GM18520 (cell line): ENCODE results near the gene CEP85.

ENCODE experiments used
- ATAC-seq: cut with Tn5 transposase; IDR thresholded peaks from one replicate; pipeline ENCODE4 v1.9.1; 2021; ENCODE audit not compliant: unreplicated experiment

Gene CEP85

DNA sequence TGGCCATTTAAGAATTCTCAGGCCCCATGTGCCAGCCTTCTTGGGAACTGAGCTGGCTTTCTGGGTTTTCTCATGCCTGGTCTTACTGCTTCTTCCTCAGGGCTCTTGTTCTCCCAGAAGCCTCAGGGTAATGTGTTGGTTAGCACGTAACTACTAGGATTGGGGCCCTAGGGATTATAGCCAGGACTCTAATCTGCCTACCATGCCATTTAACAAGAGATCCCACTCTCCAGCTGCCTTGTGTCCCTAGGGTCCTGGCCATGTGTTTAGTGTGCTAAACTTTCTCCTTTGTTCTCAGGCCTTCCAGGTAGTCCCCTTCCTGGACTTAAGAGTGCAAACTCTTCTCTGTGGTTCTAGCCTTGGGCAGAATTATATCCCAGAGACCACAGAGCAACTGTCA is 43.7 kb downstream of the CEP85 start:
- ATAC-seq = no peak

DNA sequence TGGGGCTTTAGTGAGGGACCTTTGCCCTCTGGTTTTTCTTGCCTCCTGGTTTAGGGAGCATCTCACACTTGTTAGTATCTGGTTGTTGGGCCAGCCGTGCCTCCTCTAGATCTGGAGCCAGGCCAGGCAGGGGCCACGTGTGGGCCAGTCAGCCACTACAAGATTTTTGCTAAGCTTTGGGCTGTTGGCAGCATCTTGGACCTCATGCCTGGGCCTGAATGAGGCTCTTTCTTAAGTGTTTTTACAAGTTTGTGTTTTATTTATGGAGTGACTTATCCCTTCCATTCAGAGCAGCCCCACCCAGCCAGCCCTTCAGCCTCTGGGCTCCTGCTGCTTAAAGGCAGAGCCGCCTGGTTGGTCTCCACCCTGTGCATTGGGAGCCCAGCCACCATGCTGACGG is 44.3 kb downstream of the CEP85 start:
- no peak for ATAC-seq

DNA sequence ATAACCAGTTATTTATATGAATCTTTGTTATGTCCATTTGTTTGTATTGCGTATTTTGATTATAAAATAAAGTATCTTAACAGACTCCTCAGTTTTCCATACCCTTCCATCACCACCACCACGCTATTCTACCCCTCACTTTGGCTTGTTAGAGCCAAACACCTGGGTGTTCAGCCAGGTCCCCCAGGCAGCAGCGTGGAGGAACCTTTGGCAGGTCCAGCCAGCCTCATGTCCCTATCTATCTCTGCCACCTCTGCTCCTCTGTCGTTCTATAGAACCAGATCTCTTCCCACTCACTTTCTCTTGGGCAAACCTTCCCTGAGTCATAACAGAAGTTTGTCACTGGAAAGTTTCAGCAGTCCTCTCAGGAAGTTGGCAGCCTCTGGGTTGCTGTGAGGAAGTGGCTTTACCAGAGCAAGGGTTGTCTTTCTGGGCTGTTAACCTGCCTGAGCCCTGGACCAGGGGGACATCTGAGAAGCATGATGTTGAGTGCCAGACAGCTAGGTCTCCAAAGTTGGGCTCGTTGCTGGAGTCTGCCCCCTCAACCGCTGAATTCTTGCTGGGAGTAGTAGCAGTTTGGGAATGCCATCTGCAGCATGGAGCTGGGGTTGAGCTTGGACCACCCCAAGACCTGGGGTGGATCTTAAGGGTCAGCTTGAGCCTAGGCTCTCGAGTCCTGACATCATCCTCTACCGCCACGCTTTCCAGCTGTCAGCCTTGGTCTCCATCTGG is 44.9 kb downstream of the CEP85 start:
- no peak for ATAC-seq

DNA sequence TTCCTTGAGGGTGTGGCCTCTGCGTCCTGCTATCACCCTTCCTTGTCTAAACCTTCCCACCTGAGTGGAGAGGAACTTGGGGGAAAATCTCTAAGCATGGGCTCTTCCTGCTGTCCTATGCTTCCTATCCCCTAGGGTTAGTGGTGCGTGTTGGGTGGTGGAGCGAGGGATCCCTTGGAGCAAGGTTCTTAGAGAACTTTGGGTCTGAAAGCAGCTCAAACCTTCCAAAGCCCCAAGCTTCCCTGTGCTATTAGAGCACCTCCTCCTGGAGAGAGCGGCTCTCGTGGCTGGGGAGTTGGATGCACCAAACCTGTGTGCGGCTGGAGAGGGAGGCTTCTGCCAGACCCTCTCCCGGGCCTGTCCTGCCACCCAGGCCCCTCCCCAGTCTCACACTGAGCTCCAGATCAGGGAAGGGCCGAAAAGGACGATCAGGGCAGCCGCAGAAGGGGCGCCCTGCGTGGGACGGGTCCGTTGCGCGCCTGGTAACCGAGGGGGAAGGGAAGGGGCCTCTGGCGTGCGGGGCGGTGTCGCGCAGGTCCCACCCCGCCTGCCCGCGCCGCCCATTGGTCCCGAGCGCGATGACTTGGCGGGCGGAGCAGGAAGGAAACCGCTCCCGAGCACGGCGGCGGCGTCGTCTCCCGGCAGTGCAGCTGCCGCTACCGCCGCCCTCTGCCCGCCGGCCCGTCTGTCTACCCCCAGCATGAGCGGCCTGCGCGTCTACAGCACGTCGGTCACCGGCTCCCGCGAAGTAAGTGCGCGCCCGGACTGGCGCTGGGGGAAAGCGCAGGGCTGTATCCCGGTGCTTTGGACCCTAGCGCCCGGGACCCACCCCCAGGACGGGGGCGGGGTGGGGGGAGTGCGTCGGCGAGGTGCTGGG is 45.7 kb downstream of the CEP85 start, which contains the start of gene SH3BGRL3:
SH3BGRL3 (plus strand) TSS at position 631 of the 877 bp plus-strand sequence; CDS start at position 701, 70 bp downstream.
- ATAC-seq = peak; percentile 36

DNA sequence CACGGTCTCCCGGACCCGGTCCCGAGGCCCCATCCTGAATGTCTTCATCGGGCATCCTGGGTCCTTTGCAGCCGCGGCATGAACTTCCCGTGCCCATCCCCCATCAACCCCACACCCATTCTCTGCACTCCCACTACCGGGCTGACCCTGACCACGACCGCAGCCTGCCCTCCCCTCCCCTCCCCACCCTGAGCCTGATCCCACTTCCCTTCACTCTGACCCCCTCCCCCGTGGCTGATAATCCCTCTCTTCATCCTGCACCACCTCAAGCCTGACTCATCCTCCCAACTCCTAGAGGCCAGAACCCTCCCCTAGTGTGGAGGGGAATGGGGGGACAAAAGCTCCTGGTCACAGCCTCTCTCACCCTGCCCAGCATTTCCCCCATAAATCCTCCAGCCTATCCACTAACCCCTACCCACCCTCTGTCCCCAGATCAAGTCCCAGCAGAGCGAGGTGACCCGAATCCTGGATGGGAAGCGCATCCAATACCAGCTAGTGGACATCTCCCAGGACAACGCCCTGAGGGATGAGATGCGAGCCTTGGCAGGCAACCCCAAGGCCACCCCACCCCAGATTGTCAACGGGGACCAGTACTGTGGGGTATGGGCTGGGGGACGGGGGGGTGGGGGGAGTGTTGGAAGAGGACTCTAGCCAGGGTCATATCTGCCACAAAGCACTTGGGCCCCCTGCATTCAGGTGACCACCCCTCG is 46.5 kb downstream of the CEP85 start:
- no peak for ATAC-seq

DNA sequence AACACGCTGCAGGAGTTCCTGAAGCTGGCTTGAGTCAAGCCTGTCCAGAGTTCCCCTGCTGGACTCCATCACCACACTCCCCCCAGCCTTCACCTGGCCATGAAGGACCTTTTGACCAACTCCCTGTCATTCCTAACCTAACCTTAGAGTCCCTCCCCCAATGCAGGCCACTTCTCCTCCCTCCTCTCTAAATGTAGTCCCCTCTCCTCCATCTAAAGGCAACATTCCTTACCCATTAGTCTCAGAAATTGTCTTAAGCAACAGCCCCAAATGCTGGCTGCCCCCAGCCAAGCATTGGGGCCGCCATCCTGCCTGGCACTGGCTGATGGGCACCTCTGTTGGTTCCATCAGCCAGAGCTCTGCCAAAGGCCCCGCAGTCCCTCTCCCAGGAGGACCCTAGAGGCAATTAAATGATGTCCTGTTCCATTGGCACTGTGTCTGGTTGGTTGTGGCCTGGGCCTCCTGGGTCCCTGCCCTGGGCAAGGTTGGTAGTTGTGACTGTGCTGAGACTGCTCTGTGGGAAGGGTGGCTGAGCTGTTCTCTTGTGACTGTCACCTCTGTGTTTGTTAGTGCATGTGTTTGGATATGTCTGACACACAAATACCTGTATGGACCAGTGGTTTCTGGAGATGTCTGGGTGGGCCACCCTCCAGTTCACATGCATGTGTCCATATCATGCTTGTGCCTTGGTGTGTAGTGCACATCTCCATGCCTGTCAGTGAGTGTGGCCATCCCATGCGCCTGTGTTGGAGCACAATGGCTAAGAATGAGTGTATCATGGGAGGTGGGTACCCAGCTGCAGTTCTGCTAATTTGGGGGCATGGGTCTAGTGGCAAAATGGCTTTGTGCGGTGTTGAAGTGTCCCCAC is 47.3 kb downstream of the CEP85 start:
- ATAC-seq = no peak

DNA sequence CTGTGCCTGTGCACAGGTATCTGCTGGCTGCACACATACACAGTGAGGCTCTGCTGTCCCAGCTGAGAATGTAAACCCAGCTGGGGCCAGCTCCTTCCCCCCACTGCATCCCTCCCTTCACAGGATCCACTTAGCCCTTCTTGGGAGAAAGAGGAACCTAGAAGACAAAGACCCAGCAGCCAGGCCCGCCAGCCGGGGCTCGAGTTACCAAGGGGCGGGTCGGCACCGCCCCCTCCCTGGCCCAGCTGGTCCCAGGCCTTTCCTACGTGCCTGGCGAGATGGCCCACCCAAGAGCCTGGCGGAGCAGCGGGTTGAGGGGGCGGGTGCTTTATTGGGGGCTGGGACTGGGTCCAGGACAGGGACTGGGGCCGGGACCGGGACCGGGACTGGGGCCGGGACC is 48.0 kb downstream of the CEP85 start:
- ATAC-seq = no peak

DNA sequence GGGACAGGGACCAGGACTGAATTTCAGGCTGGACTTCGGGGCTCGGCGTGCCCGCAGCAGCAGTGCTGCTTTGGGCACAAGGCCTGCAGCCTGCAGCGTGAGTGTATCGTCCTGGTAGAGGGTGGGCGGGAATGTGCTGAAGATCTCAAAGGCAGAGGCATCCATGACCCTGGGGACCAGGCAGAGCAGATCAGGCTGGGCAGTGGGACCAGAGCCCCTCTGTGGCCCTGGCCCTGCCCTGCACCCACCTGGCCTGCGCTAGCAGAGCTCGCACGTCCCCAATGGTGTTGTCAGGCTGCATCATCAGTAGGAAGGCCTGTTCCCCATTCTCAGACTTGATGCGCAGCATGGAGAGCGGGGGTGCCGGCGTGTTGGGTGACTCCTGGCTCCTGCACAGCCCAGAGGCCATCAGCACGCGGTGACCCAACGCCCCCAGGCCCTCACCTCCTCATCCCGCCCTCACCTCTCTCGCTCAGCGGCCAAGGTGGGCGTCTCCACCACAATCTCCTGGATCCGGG is 48.5 kb downstream of the CEP85 start:
- ATAC-seq = no peak

DNA sequence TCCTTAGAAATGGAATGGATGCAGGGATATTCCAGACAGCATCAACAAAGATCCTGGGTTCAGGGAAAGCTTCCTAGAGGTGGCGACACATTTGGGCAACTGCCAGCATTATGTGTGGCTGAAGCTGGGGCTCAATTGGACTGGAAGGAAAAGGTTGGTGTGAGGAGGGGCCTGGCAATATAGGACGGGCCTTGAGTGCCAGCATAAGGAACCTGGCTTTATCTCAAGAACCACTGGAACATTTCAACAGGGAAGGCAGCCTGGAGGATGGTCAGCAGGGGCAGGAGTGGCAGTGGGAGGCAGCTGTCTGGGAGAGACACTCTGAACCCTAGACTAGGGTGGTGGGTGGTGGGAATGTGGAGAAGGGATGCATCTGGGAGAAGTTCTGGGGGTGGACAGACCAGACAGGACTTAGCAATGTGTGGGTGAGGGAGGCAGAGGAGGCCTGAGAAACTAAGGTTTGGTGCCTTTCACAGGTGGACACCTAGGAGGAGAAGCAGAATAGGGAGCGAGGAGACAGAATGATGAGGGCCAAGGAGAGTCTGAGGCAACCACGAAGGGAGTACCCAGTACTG is 49.4 kb downstream of the CEP85 start:
- no peak for ATAC-seq

DNA sequence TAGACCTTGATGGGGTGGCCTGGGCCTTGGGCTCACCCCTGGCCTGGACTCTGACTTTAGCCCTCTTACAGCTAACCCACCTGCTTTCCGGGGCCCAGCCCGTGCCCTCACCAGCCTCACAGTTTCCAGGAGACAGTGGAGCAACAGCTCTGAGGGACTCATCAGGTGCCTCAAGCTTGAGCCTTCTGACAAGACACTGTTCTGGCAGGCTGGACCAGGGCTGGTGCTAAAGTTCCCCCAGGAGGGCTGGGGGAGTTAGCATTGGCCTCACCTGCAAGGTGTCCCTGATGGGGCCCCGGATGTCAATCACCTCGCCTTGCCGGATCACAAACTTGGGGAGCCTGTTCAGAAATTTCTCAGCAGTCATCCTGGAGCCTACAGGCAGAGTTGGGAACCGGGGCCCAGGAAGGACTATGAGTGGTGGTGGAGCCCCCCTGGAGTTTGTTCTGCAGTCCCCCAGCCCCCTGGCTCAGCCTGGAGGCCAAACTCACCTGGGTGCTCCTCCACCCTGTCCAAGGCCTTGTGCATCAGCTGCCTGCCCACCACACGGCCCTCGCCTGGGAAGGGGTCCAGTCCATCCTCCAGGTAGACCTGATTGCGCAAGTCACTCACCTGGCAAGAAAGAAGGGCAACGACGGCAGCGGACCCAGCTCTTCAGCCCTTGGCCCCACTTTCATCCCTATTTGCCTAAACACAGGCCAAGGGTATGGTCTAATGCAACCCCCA is 50.0 kb downstream of the CEP85 start:
- ATAC-seq = no peak

DNA sequence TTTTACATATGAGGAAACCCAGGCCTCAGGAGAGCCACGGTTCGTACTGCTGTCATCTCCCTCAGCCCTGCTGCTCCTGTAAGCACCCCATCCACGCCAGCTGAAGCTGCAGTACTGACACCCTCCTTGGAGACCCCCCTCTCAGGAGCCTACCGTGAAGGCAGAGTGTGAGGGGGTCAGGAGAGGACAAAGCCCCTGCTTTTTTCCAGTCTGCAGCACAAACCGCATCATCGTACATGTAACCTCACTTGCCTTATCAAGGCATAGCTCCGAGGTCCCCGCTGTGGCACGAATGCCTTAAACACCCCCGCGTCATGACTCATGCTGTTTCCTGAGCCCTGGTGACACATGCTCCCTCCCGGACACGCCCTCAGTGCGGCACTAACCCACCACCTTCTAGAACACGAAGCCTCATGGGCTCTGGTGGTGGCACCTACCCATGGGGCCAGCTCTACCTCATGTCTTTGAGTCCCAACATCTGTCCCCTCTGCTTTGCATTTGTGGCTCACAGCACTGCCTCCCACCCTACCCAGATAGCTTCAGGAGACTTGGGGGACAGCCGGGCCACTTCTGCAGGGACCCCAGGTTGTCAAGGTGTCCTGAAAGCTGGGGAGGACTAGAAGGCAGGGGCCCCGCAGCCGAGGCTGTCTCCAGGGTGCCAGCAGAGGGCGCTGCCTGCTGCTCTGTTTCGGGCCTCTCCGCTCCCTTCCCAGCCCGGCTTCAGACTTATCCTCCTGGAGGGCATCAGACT is 50.8 kb downstream of the CEP85 start:
- no peak for ATAC-seq

DNA sequence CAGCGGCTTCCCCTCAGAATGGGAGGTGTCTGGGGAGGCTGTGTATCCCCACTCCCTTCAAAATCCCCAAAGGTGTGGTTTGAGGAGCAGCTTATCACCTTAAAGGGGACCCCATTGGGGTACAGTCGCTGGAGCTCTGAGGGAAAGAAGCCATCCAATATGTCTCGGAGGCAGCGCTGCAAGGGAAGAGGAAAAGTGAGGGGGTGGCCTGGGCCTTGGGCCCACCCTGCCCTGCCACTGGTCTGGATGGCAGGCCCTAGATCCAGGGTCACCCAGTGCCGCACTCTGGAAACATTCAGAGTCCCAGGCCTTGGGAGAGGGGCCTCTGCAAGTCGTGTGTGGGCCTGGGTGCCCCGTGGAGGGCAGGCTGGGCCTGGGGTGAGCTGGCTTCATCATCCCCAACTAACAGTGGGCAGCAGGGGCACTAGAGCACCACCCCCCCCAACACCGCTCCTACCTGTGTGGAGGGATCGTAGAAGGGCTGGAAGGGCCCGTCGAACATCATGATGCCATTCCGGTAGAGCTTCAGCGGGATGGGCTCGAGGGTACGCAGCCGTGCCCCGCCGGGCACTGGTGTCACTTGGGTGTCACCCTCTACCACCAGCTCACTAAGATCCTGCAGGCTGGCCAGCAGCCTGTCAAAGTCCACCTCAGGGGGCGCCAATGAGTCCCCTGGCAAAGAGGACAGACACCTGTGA is 51.5 kb downstream of the CEP85 start:
- no peak for ATAC-seq

DNA sequence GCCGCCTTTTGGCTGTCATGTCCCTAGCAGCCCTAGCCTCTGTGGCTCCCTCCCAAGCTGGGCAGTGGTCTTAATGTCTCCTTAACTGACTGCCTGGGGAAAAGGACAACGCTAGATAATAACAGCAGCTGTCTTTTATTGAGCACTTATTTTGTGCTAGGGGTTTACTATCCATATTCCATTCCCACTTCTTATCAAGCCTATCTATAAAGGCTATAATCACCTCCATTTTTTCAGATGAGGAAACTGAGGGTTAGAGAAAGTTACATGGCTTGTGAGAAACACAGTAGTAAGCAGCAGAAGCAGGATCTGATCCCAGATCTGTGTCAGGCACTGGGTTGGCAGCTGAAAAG is 52.0 kb downstream of the CEP85 start:
- no peak for ATAC-seq

DNA sequence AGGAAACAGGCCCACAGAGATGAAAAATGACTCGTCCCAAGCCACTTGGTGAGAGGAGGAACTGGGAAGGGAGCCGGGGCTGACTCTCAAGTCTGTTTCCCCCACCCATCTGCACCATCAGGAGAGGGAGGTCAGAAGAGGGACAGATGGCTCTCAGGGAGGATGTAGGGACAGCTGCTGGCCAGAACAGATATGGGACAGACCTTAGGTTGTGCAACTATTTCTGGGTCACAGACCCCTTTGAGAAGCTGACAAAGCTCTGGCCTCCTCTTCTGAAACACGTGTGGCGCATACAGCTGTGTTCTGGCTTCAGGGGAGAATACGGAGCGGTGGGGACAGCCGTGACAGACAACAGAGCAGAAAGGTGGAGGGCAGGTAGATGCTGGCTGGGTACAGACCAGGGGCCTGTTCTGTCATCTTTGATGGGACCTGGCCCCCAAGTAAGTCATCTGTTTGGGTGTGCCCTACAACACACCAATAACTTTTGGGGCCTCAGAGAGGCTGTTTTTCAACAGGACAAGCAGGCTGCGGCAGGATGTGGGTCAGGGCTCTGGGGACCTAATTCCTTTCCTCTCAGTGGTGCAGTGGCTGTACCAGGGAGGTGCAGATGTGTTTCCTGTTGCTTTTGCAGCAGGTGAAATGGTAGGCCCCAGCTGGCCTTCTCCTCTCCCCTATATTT is 53.2 kb downstream of the CEP85 start:
- ATAC-seq = no peak

DNA sequence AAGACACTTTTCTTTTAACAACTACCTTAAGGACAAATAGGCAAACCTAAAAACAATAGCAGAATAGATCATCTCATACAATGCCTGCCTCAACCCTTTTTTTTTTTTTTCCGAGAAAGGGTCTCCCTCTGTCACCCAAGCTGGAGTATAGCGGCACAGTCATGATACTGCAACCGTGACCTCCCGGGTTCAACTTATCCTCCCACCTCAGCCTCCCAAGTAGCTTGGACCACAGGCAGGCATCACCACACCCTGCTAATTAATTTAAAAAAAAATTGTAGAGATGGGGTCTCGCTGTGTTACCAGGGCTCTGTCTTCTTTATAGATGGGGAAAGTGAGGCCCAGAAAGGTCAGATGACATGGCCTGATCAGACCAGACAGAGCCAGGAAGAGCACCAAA is 53.8 kb downstream of the CEP85 start:
- ATAC-seq = no peak

DNA sequence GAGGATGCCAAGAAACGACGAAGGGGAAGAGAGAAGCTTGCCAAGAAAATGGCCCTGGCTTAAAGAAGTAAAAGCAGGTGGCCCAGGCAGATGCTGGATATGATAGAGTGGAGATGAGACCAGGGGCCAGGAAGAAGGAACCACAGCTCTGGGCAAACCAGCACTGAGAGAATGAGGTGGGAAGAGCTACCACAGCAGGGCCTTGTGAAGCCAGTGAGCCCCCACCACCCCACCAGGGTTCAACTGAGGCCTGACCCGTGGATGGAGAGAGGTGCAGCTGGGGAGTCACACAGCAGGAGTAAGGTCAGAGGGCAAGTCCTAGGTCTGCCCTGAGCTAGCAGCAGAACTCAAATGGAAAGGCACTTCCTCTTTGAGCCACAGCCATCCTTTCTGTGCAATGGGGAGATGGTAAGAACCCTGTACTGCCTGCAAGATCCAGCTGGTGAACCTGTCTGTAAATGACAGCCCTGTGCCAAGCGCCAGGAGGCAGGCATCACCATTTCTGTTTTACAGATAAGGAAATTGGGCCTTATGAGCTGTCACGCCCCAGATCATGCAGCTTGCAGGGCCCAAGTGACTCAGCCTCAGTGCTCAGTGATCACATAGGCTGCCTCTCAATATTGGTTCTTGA is 54.4 kb downstream of the CEP85 start:
- ATAC-seq = no peak
